ENCODE data around the gene FOXE1. TPM values are rescaled to one million over a fixed set of nuclear protein-coding genes. Genes with fewer than 3 reads are reported as not detected.

The FOXE1 gene
- total RNA-seq, 1 donor from 2014 or later = 0.45 TPM

DNA sequence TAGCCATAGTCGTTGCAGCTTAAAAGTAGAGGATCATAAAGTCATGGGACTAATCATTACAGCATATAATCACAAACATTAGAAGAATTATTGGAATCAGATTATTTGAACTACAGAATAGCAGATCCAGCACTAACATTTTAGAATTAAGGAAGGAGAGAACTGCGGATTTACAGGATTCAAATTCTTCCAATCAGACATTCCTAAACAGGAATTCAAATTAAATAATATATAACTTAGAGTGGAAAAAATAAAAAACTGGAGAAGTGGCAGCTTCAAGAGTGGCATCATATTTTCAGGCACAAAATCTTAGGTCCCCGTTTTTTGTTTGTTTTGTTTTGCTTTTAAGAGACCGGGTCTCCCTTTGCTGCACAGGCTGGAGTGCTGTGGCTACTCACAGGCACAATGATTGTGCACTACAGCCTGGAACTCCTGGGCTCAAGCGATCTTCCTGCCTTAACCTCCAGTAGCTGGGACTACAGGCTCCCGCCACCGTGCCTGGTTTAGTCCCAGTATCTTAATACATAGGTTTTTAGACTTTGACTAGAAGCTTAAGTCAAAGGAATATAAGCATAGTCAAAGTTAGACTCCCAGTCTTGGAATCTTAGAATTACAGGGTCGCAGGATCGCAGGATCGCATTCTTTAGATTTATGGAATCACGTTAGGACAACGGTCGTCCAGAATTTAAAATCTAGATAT lies 2.1 kb upstream of the FOXE1 start:
- Mint-ChIP-seq H3K4me3 (ENCODE audit: unreplicated experiment) (no peak overlapping the region), H3K9me3 (ENCODE audit: unreplicated experiment) (peaks cover 14% of the 10 kb centered on the region), H3K27me3 (ENCODE audit: low read depth, unreplicated experiment) (peaks cover 79% of the 10 kb centered on the region), H3K4me1 (ENCODE audit: low read depth, unreplicated experiment) (no peaks in the 10 kb centered on the region), H3K36me3 (ENCODE audit: low read depth, unreplicated experiment) (no peaks in the 10 kb centered on the region), H3K27ac (ENCODE audit: unreplicated experiment) (no peak overlapping the region)
- Histone ChIP-seq H2AFZ (ENCODE audit: low read depth, low read length) (no peak overlapping the region), H3K79me2 (ENCODE audit: insufficient read depth, low read length) (no peaks in the 10 kb centered on the region), H3K4me3 (ENCODE audit: insufficient read depth, low read depth, low read length) (no peak overlapping the region), H3K4me1 (ENCODE audit: insufficient read depth, low read length) (peaks cover 3% of the 10 kb centered on the region), H3K27me3 (ENCODE audit: insufficient read depth, low read length) (peaks cover 92% of the 10 kb centered on the region), H3K36me3 (ENCODE audit: insufficient read depth, low read length) (no peaks in the 10 kb centered on the region), H4K20me1 (ENCODE audit: insufficient read depth, low read length) (peaks cover 5% of the 10 kb centered on the region), H3K9ac (ENCODE audit: low read length) (no peak overlapping the region), H3K27ac (ENCODE audit: low read depth, low read length) (no peak overlapping the region), H3K4me2 (ENCODE audit: low read length) (no peak overlapping the region), H3K9me3 (ENCODE audit: insufficient read depth, low read depth, low read length) (peaks cover 4% of the 10 kb centered on the region)
- TF ChIP-seq, protein P1, sequence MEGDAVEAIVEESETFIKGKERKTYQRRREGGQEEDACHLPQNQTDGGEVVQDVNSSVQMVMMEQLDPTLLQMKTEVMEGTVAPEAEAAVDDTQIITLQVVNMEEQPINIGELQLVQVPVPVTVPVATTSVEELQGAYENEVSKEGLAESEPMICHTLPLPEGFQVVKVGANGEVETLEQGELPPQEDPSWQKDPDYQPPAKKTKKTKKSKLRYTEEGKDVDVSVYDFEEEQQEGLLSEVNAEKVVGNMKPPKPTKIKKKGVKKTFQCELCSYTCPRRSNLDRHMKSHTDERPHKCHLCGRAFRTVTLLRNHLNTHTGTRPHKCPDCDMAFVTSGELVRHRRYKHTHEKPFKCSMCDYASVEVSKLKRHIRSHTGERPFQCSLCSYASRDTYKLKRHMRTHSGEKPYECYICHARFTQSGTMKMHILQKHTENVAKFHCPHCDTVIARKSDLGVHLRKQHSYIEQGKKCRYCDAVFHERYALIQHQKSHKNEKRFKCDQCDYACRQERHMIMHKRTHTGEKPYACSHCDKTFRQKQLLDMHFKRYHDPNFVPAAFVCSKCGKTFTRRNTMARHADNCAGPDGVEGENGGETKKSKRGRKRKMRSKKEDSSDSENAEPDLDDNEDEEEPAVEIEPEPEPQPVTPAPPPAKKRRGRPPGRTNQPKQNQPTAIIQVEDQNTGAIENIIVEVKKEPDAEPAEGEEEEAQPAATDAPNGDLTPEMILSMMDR (IDR thresholded peaks at IDR 0.05; ENCODE audit: insufficient read depth, low read depth, low read length) = no peak
- TF ChIP-seq EZH2 (IDR thresholded peaks at IDR 0.05; ENCODE audit: insufficient read depth, low read length) = no peak
- no peak for DNase-seq (ENCODE audit: low read depth)
- no peak for FAIRE-seq

DNA sequence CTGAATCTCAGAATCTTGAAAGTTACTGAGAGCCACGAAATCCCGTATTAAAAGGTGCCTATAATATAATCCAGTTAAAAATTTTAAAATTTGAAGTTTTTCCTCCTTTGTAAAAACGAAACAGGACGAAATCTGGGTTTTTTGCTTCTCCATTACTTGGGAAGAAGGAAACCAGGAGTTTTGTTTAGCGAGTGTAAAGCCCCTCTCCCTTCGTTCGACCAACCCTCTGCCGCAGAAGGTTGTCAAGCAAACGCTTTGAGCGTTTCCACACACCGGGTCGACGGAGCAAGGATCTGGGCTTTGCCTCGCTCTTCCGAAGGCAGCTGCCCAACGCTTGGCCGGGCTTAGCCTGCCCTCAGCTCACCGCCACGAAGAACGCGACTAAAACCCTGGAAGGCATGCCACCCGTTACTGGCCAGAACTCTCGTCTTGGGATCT lies 1.6 kb upstream of the FOXE1 start:
- H3K27me3 ChIP-seq (ENCODE audit: insufficient read depth, low read length) = peaks cover 92% of the 10 kb centered on the region
- Mint-ChIP-seq H3K27ac (ENCODE audit: unreplicated experiment) (no peak overlapping the region), H3K4me1 (ENCODE audit: low read depth, unreplicated experiment) (no peaks in the 10 kb centered on the region), H3K4me3 (ENCODE audit: unreplicated experiment) (no peak overlapping the region), H3K27me3 (ENCODE audit: low read depth, unreplicated experiment) (peaks cover 79% of the 10 kb centered on the region), H3K9me3 (ENCODE audit: unreplicated experiment) (peaks cover 18% of the 10 kb centered on the region), H3K36me3 (ENCODE audit: low read depth, unreplicated experiment) (no peaks in the 10 kb centered on the region)
- H3K36me3 ChIP-seq (ENCODE audit: insufficient read depth, low read length) = no peaks in the 10 kb centered on the region
- TF ChIP-seq, protein P1 (IDR thresholded peaks at IDR 0.05; ENCODE audit: insufficient read depth, low read depth, low read length) = no peak
- peak; percentile 34 for TF ChIP-seq EZH2 (IDR thresholded peaks at IDR 0.05; ENCODE audit: insufficient read depth, low read length)
- H3K9ac ChIP-seq (ENCODE audit: low read length) = no peak overlapping the region
- H3K79me2 ChIP-seq (ENCODE audit: insufficient read depth, low read length) = no peaks in the 10 kb centered on the region
- DNase-seq (ENCODE audit: low read depth) = no peak
- H3K9me3 ChIP-seq (ENCODE audit: insufficient read depth, low read depth, low read length) = peaks cover 4% of the 10 kb centered on the region
- peaks cover 7% of the 10 kb centered on the region for H4K20me1 ChIP-seq (ENCODE audit: insufficient read depth, low read length)
- no peak overlapping the region for H3K4me3 ChIP-seq (ENCODE audit: insufficient read depth, low read depth, low read length)
- H3K27ac ChIP-seq (ENCODE audit: low read depth, low read length) = no peak overlapping the region
- no peak overlapping the region for H2AFZ ChIP-seq (ENCODE audit: low read depth, low read length)
- H3K4me2 ChIP-seq (ENCODE audit: low read length) = peak overlapping the region; percentile 64
- peaks cover 3% of the 10 kb centered on the region for H3K4me1 ChIP-seq (ENCODE audit: insufficient read depth, low read length)
- no peak for FAIRE-seq

DNA sequence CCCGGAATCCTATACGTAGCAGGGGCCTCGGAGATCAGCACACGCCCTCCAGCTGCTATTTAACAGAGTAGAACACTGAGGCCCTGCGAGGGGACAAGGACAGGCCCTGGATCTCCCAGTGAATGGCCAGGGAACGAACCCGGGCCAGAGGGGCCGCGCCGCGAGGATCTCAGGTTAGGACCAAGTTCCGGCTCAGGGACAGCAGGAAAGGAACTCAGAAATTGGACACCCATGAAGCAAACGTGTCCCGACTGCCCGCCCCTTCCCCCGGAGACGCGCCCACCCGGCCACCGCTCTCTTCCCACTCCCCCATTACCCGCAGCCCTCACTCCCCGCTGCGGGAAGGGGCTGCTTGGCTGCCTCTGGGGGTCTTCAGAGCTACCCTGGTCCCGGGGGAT lies 1.0 kb upstream of the FOXE1 start:
- no peak for DNase-seq (ENCODE audit: low read depth)
- H3K27ac Mint-ChIP-seq (ENCODE audit: unreplicated experiment) = peak overlapping the region; percentile 75

More for the DNA sequence above, 1.0 kb upstream of the FOXE1 start:
- Histone ChIP-seq H3K79me2 (ENCODE audit: insufficient read depth, low read length) (no peaks in the 10 kb centered on the region), H2AFZ (ENCODE audit: low read depth, low read length) (no peak overlapping the region), H3K27ac (ENCODE audit: low read depth, low read length) (no peak overlapping the region), H3K4me2 (ENCODE audit: low read length) (no peak overlapping the region), H3K9me3 (ENCODE audit: insufficient read depth, low read depth, low read length) (peaks cover 7% of the 10 kb centered on the region), H4K20me1 (ENCODE audit: insufficient read depth, low read length) (peaks cover 7% of the 10 kb centered on the region), H3K9ac (ENCODE audit: low read length) (no peak overlapping the region), H3K27me3 (ENCODE audit: insufficient read depth, low read length) (peaks cover 92% of the 10 kb centered on the region), H3K4me1 (ENCODE audit: insufficient read depth, low read length) (peaks cover 3% of the 10 kb centered on the region), H3K4me3 (ENCODE audit: insufficient read depth, low read depth, low read length) (no peak overlapping the region), H3K36me3 (ENCODE audit: insufficient read depth, low read length) (no peaks in the 10 kb centered on the region)
- Mint-ChIP-seq H3K36me3 (ENCODE audit: low read depth, unreplicated experiment) (no peaks in the 10 kb centered on the region), H3K4me1 (ENCODE audit: low read depth, unreplicated experiment) (no peaks in the 10 kb centered on the region), H3K4me3 (ENCODE audit: unreplicated experiment) (no peak overlapping the region), H3K9me3 (ENCODE audit: unreplicated experiment) (peaks cover 17% of the 10 kb centered on the region), H3K27me3 (ENCODE audit: low read depth, unreplicated experiment) (peaks cover 79% of the 10 kb centered on the region)
- TF ChIP-seq, protein P1 (IDR thresholded peaks at IDR 0.05; ENCODE audit: insufficient read depth, low read depth, low read length) = no peak
- peak; percentile 43 for TF ChIP-seq EZH2 (IDR thresholded peaks at IDR 0.05; ENCODE audit: insufficient read depth, low read length)
- no peak for FAIRE-seq
